GM19099 (cell line): ENCODE measurements around the gene DGKE.

Experiments used
- POLR2A ChIP-seq: IDR thresholded peaks from 3 replicates; pipeline ENCODE4 v1.6.1; 2011; ENCODE audit warnings: low read depth; ENCODE audit not compliant: insufficient read length; ENCODE audit errors: extremely low read depth

Gene DGKE

GRCh38 chr17:56861899-56862298 lies 27.9 kb downstream of the DGKE start:
- TF ChIP-seq POLR2A = no peak

GRCh38 chr17:56863974-56864373 lies 30.0 kb downstream of the DGKE start:
- no peak for TF ChIP-seq POLR2A

- no peak for TF ChIP-seq POLR2A
These were observed 32.1 kb downstream of the DGKE start for GRCh38 chr17:56866076-56866475.

- no peak for TF ChIP-seq POLR2A
These were observed 32.5 kb downstream of the DGKE start for GRCh38 chr17:56866496-56866895.

- TF ChIP-seq POLR2A = no peak
These were observed 34.0 kb downstream of the DGKE start for GRCh38 chr17:56867948-56868376.

- no peak for TF ChIP-seq POLR2A
These were observed 34.8 kb downstream of the DGKE start for GRCh38 chr17:56868716-56869115.

- TF ChIP-seq POLR2A = peak; percentile 39
These were observed 36.2 kb downstream of the DGKE start for GRCh38 chr17:56870081-56870651.

- no peak for TF ChIP-seq POLR2A
These were observed 42.8 kb downstream of the DGKE start for GRCh38 chr17:56876766-56877179.

GRCh38 chr17:56879280-56879679 lies 45.3 kb downstream of the DGKE start:
- TF ChIP-seq POLR2A = no peak

GRCh38 chr17:56880133-56880532 lies 46.2 kb downstream of the DGKE start:
- no peak for TF ChIP-seq POLR2A

GRCh38 chr17:56880571-56880970 lies 46.6 kb downstream of the DGKE start:
- no peak for TF ChIP-seq POLR2A

- no peak for TF ChIP-seq POLR2A
These were observed 47.8 kb downstream of the DGKE start for GRCh38 chr17:56881685-56882295.

GRCh38 chr17:56883616-56884015 lies 49.7 kb downstream of the DGKE start:
- TF ChIP-seq POLR2A = no peak

- TF ChIP-seq POLR2A = peak; percentile 12
These were observed 50.7 kb downstream of the DGKE start for GRCh38 chr17:56884483-56885311.

GRCh38 chr17:56885312-56885657 lies 51.3 kb downstream of the DGKE start:
- TF ChIP-seq POLR2A = no peak

GRCh38 chr17:56886288-56886731 lies 52.4 kb downstream of the DGKE start:
- no peak for TF ChIP-seq POLR2A
